H1 (cell line): ENCODE measurements around the gene OR51G1.

Experiments used
- CEBPB ChIP-seq: IDR thresholded peaks from 2 replicates; pipeline ENCODE4 v1.6.1; 2012; ENCODE audit warnings: low read depth, low read length
- CHD2 ChIP-seq: IDR thresholded peaks from 2 replicates; pipeline ENCODE4 v1.6.1; 2012; ENCODE audit warnings: low read length, improper control_type of control experiment
- CTCF ChIP-seq, 3 experiments: IDR thresholded peaks; 1 replicate in 2 of 3; 2 replicates in 1 of 3; pipeline versions ENCODE4 v1.5.1 to v1.6.1; 2011; ENCODE audit warnings: low read length in 3 of 3, mild to moderate bottlenecking in 3 of 3, inconsistent platforms in 2 of 3, low read depth in 1 of 3, moderate library complexity in 1 of 3; ENCODE audit not compliant: insufficient read depth in 1 of 3; ENCODE audit errors: control extremely low read depth in 1 of 3
- EP300 ChIP-seq, 2 experiments: IDR thresholded peaks; 1 replicate in 1 of 2; 2 replicates in 1 of 2; pipeline ENCODE4 v1.6.1; 2011 to 2012; ENCODE audit warnings: low read depth in 2 of 2, low read length in 2 of 2, mild to moderate bottlenecking in 2 of 2, borderline replicate concordance in 1 of 2, inconsistent platforms in 1 of 2, moderate library complexity in 1 of 2
- GTF2F1 ChIP-seq: IDR thresholded peaks from 2 replicates; pipeline ENCODE4 v1.6.1; 2012; ENCODE audit warnings: low read depth, low read length, improper control_type of control experiment, borderline replicate concordance
- HDAC2 ChIP-seq, 2 experiments: fragments of 300-600 bp in 1 of 2; sonication (generic) in 1 of 2; IDR thresholded peaks; 2 replicates each; pipeline ENCODE4 v1.6.1; 2011 to 2012; ENCODE audit warnings: low read depth in 2 of 2, low read length in 2 of 2, mild to moderate bottlenecking in 2 of 2, moderate library complexity in 2 of 2, borderline replicate concordance in 1 of 2, inconsistent platforms in 1 of 2
- NANOG ChIP-seq: IDR thresholded peaks from 2 replicates; pipeline ENCODE4 v1.6.1; 2011; ENCODE audit warnings: low read length, low read depth, mild to moderate bottlenecking, inconsistent platforms; ENCODE audit not compliant: insufficient read depth, poor library complexity, severe bottlenecking
- POLR2A ChIP-seq, 2 experiments: IDR thresholded peaks; 1 replicate in 1 of 2; 2 replicates in 1 of 2; pipeline ENCODE4 v1.6.1; 2011; ENCODE audit warnings: low read depth in 2 of 2, low read length in 2 of 2, mild to moderate bottlenecking in 2 of 2; ENCODE audit errors: control extremely low read depth in 1 of 2
- POU5F1 ChIP-seq: IDR thresholded peaks from 2 replicates; pipeline ENCODE4 v1.6.1; 2011; ENCODE audit warnings: low read depth, mild to moderate bottlenecking, low read length, moderate library complexity
- RAD21 ChIP-seq, 2 experiments: IDR thresholded peaks in 1 of 2; conservative IDR thresholded peaks in 1 of 2; 2 replicates each; pipeline ENCODE4 v1.6.1; 2011; ENCODE audit warnings: low read depth in 2 of 2, low read length in 2 of 2, improper control_type of control experiment in 1 of 2, inconsistent platforms in 1 of 2, mild to moderate bottlenecking in 1 of 2, moderate library complexity in 1 of 2
- RFX5 ChIP-seq: IDR thresholded peaks from 2 replicates; pipeline ENCODE4 v1.6.1; 2011; ENCODE audit warnings: low read depth, low read length, improper control_type of control experiment, borderline replicate concordance
- SAP30 ChIP-seq: fragments of 300-600 bp; sonication (generic); IDR thresholded peaks from 2 replicates; pipeline ENCODE4 v1.7.1; 2012; ENCODE audit warnings: low read length, moderate library complexity, mild to moderate bottlenecking, inconsistent platforms; ENCODE audit not compliant: insufficient read depth, insufficient replicate concordance
- YY1 ChIP-seq: IDR thresholded peaks from 2 replicates; pipeline ENCODE4 v1.6.1; 2011; ENCODE audit warnings: low read depth, mild to moderate bottlenecking, low read length
- TF ChIP-seq, protein P1 (sequence below): IDR thresholded peaks from 2 replicates; pipeline ENCODE4 v1.6.1; 2012; ENCODE audit warnings: inconsistent platforms

DNA sequence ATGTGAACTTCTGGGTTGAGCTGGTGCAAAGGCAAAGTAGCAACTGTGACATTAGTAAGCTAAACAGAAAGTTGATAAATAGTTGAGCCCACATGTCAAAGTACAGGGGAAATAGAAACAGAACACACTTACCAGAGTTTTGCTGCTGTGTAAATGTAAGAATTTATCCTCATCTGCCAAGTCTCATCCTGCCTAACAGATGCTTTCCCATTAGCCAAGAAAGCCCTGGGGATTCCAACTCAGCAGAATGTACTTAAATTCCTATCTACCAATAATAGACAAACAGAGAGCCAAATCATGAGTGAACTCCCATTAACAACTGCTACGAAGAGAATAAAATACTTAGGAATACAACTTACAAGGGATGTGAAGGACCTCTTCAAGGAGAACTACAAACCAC is 38.7 kb upstream of the OR51G1 start:
- no peak for TF ChIP-seq CTCF (IDR thresholded peaks at IDR 0.05; ENCODE audit: control extremely low read depth in 1 of 3, insufficient read depth in 1 of 3, low read depth in 1 of 3, low read length in 3 of 3)
- no peak for TF ChIP-seq SAP30
- TF ChIP-seq CHD2: no peak
- TF ChIP-seq RAD21 (IDR thresholded peaks at IDR 0.05 in 1 of 2, conservative IDR thresholded peaks at IDR 0.05 in 1 of 2; ENCODE audit: low read depth in 2 of 2, low read length in 2 of 2): no peak
- TF ChIP-seq EP300 (IDR thresholded peaks at IDR 0.05; ENCODE audit: borderline replicate concordance in 1 of 2, low read depth in 2 of 2, low read length in 2 of 2): no peak
- TF ChIP-seq POLR2A (IDR thresholded peaks at IDR 0.05; ENCODE audit: control extremely low read depth in 1 of 2, low read depth in 2 of 2, low read length in 2 of 2): no peak
- TF ChIP-seq POU5F1: no peak
- no peak for TF ChIP-seq HDAC2 (IDR thresholded peaks at IDR 0.05; ENCODE audit: borderline replicate concordance in 1 of 2, low read depth in 2 of 2, low read length in 2 of 2)
- TF ChIP-seq, protein P1, sequence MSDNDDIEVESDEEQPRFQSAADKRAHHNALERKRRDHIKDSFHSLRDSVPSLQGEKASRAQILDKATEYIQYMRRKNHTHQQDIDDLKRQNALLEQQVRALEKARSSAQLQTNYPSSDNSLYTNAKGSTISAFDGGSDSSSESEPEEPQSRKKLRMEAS: no peak
- no peak for TF ChIP-seq YY1
- no peak for TF ChIP-seq NANOG
- no peak for TF ChIP-seq GTF2F1
- no peak for TF ChIP-seq RFX5
- TF ChIP-seq CEBPB: no peak
